ENCODE data around the gene SCN7A.
"Not testable (repeated sequence)": the region's sequence is repeated elsewhere in the genome, so short reads cannot be mapped to it uniquely, and the experiment has no call there.

Gene SCN7A

GRCh38 chr2:166487171-166487570, 6.9 kb downstream of the SCN7A start:
- no peak for TF ChIP-seq JUND (IDR thresholded peaks at IDR 0.05; ENCODE audit: low read depth)
- DNase-seq (ENCODE audit: low read depth in 1 of 2, low spot score in 1 of 2): no peak
- in situ Hi-C loops (cut with HindIII; ENCODE audit: low pct_unique_long_range_greater_than_20kb, low sequenced_read_pairs): no loop called here

GRCh38 chr2:166485558-166486178, 8.4 kb downstream of the SCN7A start:
- in situ Hi-C loops (cut with HindIII; ENCODE audit: low pct_unique_long_range_greater_than_20kb, low sequenced_read_pairs): no loop called here
- DNase-seq (ENCODE audit: low read depth in 1 of 2, low spot score in 1 of 2): no peak
- no peak for TF ChIP-seq JUND (IDR thresholded peaks at IDR 0.05; ENCODE audit: low read depth)

GRCh38 chr2:166472332-166472731, 21.7 kb downstream of the SCN7A start:
- TF ChIP-seq JUND (IDR thresholded peaks at IDR 0.05; ENCODE audit: low read depth): no peak
- DNase-seq (ENCODE audit: low read depth in 1 of 2, low spot score in 1 of 2): no peak
- in situ Hi-C loops (cut with HindIII; ENCODE audit: low pct_unique_long_range_greater_than_20kb, low sequenced_read_pairs): no loop called here

GRCh38 chr2:166468124-166469024, 25.7 kb downstream of the SCN7A start:
- TF ChIP-seq JUND (IDR thresholded peaks at IDR 0.05; ENCODE audit: low read depth): no peak
- DNase-seq (ENCODE audit: low read depth in 1 of 2, low spot score in 1 of 2): no peak
- in situ Hi-C loops (cut with HindIII; ENCODE audit: low pct_unique_long_range_greater_than_20kb, low sequenced_read_pairs): no loop called here

- DNase-seq (ENCODE audit: low read depth in 1 of 2, low spot score in 1 of 2): no peak
- in situ Hi-C loops (cut with HindIII; ENCODE audit: low pct_unique_long_range_greater_than_20kb, low sequenced_read_pairs): no loop called here
- no peak for TF ChIP-seq JUND (IDR thresholded peaks at IDR 0.05; ENCODE audit: low read depth)
Measured at GRCh38 chr2:166464187-166464586, 29.9 kb downstream of the SCN7A start.

- in situ Hi-C loops (cut with HindIII; ENCODE audit: low pct_unique_long_range_greater_than_20kb, low sequenced_read_pairs): no loop called here
- no peak for DNase-seq (ENCODE audit: low read depth in 1 of 2, low spot score in 1 of 2)
- no peak for TF ChIP-seq JUND (IDR thresholded peaks at IDR 0.05; ENCODE audit: low read depth)
Measured at GRCh38 chr2:166463640-166464039, 30.4 kb downstream of the SCN7A start.

GRCh38 chr2:166458674-166459073, 35.4 kb downstream of the SCN7A start:
- TF ChIP-seq JUND (IDR thresholded peaks at IDR 0.05; ENCODE audit: low read depth): no peak
- DNase-seq (ENCODE audit: low read depth in 1 of 2, low spot score in 1 of 2): no peak
- in situ Hi-C loops (cut with HindIII; ENCODE audit: low pct_unique_long_range_greater_than_20kb, low sequenced_read_pairs): no loop called here

GRCh38 chr2:166455823-166456222, 38.2 kb downstream of the SCN7A start:
- in situ Hi-C loops (cut with HindIII; ENCODE audit: low pct_unique_long_range_greater_than_20kb, low sequenced_read_pairs); DNase-seq (ENCODE audit: low read depth in 1 of 2, low spot score in 1 of 2): not testable (repeated sequence)

GRCh38 chr2:166454006-166454595, 39.9 kb downstream of the SCN7A start:
- in situ Hi-C loops (cut with HindIII; ENCODE audit: low pct_unique_long_range_greater_than_20kb, low sequenced_read_pairs): no loop called here
- no peak for DNase-seq (ENCODE audit: low read depth in 1 of 2, low spot score in 1 of 2)
- TF ChIP-seq JUND (IDR thresholded peaks at IDR 0.05; ENCODE audit: low read depth): no peak

GRCh38 chr2:166451468-166451867, 42.6 kb downstream of the SCN7A start:
- in situ Hi-C loops (cut with HindIII; ENCODE audit: low pct_unique_long_range_greater_than_20kb, low sequenced_read_pairs): no loop called here
- DNase-seq (ENCODE audit: low read depth in 1 of 2, low spot score in 1 of 2): no peak
- no peak for TF ChIP-seq JUND (IDR thresholded peaks at IDR 0.05; ENCODE audit: low read depth)

GRCh38 chr2:166449439-166449838, 44.6 kb downstream of the SCN7A start:
- in situ Hi-C loops (cut with HindIII; ENCODE audit: low pct_unique_long_range_greater_than_20kb, low sequenced_read_pairs): no loop called here
- TF ChIP-seq JUND (IDR thresholded peaks at IDR 0.05; ENCODE audit: low read depth): no peak
- DNase-seq (ENCODE audit: low read depth in 1 of 2, low spot score in 1 of 2): no peak

- TF ChIP-seq JUND (IDR thresholded peaks at IDR 0.05; ENCODE audit: low read depth): no peak
- in situ Hi-C loops (cut with HindIII; ENCODE audit: low pct_unique_long_range_greater_than_20kb, low sequenced_read_pairs): no loop called here
- DNase-seq (ENCODE audit: low read depth in 1 of 2, low spot score in 1 of 2): no peak
Measured at GRCh38 chr2:166448106-166448505, 45.9 kb downstream of the SCN7A start.

GRCh38 chr2:166444306-166444705, 49.7 kb downstream of the SCN7A start:
- TF ChIP-seq JUND (IDR thresholded peaks at IDR 0.05; ENCODE audit: low read depth): no peak
- in situ Hi-C loops (cut with HindIII; ENCODE audit: low pct_unique_long_range_greater_than_20kb, low sequenced_read_pairs): no loop called here

More at GRCh38 chr2:166444306-166444705, 49.7 kb downstream of the SCN7A start:
- no peak for DNase-seq (ENCODE audit: low read depth in 1 of 2, low spot score in 1 of 2)

All from T47D (cell line).